Measurements from ENCODE around the gene OLR1. TPM values are rescaled to one million over a fixed set of nuclear protein-coding genes. Genes with fewer than 3 reads are reported as not detected.
"Not testable (repeated sequence)": the region's sequence is repeated elsewhere in the genome, so short reads cannot be mapped to it uniquely, and the experiment has no call there.

Gene OLR1
- 26.5 and 27.9 TPM in 2 replicates for total RNA-seq (2014; rRNA removed; shearing (Covaris generic))

DNA sequence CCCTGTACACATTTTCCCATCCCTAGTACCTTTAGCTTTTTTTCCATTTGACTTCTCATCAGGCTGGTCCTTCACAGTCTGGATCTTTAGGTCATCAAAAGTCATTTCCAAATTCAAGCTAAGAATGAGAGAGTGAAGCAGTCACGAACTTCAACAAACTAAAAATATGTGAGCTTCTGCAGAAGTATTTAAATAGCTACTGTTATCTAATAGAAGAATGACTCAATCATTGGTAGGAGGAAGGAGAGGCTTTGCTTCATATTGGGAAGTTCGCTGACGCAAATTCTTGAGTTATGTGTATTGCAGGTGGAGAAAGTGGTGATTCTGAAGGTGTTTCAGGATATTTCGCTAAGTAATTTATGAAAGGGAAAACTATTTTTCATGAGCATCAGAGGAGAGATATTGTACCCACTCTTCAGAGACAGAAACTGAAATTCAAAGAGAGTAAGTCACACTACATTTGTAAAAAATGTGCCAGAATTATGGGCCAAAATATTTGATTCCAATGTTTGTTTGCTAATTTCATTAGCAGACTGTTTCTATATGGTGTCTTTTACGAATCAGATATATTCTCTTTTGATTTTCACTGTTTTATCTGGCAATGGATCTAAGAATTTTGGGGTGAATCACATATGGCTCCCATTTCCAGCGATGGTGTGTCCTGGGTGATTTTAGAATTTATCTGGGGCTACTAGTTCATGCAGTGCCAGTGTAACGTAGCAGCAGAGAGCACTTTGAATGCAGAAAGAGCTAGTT is at the start of gene OLR1:
OLR1 (minus strand) TSS at position 160 of the 756 bp plus-strand sequence; CDS start at position 105, 55 bp downstream.
- no peak for DNase-seq (ENCODE audit: low spot score)

DNA sequence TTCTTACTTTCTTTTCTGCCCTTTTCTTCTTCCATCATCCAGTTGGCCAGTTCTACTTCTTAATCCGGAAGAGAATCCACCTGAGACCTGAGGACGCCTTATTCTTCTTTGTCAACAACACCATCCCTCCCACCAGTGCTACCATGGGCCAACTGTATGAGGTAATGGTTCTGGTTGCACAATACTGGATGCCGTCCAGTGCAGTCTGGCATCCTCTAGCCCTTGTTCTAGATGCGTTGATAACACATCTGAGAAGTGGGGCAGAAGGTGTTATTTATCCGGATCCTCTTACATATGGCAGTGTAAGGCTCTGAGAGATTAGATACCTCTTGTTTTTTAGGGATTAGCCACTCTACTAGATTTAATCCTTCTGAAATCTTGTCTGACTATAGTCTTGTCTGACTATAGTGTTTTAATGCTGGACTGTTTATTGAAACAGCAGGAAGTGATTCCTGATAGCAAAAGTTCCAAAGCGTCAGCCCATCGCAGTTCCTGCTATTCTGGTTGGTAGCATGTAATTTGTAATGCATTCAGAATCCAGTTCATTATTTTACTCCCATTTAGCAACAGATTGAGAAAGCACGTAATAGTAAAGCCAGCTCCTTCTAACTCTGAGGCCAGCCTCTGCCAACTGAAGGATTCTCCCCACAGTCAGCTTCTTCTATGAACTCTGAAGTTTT is 48.6 kb upstream of the OLR1 start:
- DNase-seq (ENCODE audit: low spot score): no peak

DNA sequence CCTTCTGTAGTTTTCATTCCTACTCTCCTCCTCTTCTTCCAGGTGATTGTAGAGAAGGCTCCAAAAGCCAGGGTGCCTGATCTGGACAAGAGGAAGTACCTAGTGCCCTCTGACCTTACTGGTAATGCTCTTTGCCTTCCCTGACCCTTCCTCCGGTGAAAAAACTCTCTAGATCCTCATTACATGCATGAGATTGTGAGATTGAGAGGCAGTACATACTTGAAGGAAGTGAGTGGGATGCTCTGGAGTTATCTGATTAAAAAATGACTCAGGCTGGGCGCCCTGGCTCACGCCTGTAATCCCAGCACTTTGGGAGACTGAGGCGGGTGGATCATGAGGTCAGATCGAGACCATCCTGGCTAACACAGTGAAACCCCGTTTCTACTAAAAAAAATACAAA is 46.1 kb upstream of the OLR1 start:
- no peak for DNase-seq (ENCODE audit: low spot score)

DNA sequence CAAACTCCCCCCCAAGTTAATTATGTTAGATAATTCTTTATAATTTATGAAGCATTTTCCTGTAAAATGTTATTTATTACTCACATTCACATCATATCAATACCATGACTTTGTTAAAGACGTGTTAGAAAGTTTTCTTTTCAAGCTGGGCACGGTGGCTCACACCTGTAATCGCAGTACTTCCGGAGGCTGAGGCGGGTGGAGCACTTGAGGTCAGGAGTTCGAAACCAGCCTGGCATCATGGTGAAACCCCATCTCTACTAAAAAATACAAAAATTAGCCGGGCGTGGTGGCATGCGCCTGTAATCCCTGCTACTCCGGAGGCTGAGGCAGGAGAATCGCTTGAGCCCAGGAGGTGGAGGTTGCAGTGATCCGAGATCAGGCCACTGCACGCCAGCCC is 44.0 kb upstream of the OLR1 start:
- not testable (repeated sequence) for DNase-seq (ENCODE audit: low spot score)

DNA sequence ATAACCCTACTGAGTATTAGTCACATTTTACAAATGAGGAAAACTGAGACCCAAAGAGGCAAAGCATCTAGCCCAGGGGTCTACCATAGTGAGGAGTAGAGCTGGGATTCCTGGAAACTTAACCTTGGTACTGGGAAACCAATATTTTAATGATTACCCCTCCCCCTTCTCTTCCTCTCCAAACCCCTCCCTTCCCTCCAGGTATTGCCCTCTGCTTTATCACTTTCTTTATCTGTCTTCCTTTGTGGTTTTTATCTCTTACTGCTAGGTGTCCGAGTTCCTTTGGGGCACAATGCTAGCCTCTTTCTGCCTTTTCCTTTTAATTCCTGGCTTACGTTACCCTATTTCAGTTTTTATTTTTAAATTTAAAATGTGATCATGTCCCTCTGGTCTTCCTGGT is 43.5 kb upstream of the OLR1 start:
- DNase-seq (ENCODE audit: low spot score): no peak

DNA sequence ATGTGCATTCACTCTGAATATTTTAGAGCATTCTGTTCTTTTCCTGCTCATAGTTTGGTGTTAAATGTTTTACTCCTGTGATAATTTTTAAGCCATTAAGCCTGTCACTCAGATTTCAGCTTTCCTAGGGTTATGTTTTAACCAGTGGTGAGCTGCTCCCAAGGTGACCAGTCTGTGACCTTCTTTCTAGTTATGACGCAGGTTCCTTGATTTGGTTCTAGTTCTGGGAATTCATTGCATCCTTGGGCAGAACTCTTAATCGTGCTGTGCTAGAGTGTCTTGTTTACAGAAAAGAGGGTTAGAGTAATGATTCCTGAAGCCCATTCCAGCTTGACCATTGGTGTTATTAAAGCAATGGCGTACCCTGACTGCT is 42.9 kb upstream of the OLR1 start:
- no peak for DNase-seq (ENCODE audit: low spot score)

DNA sequence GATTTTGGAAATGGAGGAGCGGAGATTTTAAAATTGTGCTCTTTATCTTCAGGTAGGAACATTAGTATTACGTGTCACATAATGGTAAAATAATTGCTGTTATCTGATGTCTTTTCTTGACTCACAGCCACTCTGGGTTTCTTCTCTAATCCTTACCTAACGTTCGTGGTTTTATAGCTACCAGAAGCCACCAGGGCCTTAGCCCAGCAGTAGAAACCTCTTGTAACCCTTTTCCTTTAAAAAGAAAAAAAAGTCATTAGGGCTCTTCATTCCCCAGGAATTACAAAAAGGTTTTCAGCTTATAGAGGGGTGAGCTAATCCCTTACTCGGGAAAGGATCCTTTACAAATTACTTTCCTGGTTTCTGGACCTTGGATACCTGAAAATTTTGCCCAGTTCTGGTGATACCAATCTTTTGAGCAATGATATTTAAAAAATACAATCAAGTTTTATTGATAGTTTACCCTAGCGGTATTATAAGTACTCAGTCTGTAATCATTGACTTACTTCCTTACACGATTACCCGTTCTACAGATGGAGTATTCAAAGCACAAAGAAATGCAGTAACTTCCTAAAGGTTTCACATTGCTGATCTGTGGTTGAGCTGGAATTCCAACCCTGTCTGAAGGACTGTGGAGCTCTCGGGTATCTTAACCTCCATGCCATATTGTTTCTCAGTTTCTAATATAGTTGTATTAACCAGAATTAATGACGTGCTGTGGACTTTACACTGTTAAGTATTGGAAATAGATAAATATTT is 42.4 kb upstream of the OLR1 start:
- DNase-seq (ENCODE audit: low spot score): no peak

DNA sequence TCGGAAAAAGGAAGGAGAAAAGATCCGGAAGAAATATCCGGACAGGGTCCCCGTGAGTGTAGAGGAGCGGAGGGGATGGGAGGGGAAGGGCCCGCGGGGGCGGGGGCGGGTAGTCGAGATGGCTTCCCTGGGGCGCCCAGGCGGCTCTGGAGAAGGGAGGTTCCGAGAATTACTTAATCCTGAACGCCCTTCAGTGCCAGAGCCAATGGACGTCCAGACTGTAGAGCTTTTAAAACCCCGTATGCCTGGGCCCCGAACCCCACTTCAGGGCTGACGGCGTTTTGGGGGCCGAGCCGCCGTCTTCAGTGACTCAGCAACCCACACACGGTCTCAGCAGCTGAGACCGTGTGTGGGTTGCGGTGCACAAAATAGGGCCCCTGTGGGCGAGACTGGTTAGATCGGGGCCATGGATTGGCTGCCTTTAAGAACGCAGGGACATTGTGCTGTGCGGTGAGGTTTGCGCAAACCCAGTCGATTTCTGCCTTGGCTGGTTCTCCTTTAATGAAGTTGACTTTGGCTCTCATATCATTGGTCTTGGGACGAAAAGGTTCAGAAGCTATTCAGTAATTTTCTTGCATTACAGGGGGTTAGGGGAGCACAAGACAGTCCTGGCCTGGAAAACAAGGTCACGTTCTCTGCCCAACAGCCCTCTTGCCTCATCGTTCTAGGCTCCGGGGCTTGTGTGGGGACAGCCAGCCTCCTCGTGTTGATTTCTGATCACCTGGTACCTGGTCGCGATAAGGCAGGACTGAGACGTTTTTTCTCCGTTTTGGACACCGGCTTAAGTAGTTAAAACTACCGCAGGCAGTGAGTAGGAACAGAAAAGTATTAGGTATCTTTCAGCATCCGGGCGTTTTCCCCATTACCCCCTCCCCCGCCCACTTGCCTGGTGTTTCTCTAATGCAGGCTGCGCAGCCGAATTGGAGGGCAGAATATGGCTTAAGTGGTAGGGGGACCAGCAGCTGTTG is 41.5 kb upstream of the OLR1 start:
- DNase-seq (ENCODE audit: low spot score): peak; percentile 31

DNA sequence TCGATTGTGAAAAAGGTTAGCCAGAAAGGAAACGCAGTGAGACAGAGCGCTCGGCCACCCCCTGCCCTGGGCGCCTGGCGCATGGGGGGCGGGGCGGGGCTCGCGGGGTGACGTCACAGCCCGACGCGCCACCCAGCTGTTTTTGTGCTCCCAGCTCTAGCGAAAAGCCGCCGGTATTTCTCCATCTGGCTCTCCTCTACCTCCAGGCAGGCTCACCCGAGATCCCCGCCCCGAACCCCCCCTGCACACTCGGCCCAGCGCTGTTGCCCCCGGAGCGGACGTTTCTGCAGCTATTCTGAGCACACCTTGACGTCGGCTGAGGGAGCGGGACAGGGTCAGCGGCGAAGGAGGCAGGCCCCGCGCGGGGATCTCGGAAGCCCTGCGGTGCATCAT is 40.8 kb upstream of the OLR1 start, which contains the start of gene GABARAPL1:
GABARAPL1 (plus strand) TSS at position 139 of the 393 bp plus-strand sequence; CDS start at position 392, 253 bp downstream.
- peak; percentile 46 for DNase-seq (ENCODE audit: low spot score)

DNA sequence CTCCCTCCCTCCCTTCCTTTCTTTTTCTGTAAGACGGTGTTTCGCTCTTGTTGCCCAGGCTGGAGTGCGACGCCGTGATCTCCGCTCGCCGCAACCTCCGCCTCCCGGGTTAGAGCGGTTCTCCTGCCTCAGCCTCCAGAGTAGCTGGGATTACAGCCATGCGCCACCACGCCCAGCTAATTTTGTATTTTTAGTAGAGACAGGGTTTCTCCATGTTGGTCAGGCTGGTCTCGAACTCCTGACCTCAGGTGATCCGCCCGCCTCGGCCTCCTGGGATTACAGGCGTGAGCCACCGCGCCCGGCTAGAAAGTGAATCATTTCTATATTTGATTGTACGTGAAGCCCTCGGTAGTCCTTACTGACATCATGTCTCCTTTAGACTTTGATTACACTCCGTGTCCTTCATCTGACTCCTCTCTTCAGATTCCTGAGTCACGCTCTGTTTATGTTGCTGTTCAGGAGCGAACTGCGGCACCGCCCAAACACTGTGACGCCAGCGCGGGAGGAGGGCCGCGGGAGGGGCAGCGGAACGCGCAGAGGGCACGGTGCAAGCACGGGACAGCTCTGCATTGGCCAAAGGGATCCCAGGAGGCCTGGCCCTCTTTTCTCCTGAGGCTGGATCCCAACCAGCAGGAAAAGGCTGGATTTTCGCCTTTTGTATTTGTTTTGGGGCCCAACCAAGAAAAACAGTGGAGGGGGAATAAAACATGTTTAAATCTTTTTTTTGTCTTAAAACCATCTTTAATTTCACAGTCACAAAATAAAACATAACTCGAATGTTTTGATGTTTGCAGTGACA is 40.2 kb upstream of the OLR1 start:
- DNase-seq (ENCODE audit: low spot score): peak; percentile 93

DNA sequence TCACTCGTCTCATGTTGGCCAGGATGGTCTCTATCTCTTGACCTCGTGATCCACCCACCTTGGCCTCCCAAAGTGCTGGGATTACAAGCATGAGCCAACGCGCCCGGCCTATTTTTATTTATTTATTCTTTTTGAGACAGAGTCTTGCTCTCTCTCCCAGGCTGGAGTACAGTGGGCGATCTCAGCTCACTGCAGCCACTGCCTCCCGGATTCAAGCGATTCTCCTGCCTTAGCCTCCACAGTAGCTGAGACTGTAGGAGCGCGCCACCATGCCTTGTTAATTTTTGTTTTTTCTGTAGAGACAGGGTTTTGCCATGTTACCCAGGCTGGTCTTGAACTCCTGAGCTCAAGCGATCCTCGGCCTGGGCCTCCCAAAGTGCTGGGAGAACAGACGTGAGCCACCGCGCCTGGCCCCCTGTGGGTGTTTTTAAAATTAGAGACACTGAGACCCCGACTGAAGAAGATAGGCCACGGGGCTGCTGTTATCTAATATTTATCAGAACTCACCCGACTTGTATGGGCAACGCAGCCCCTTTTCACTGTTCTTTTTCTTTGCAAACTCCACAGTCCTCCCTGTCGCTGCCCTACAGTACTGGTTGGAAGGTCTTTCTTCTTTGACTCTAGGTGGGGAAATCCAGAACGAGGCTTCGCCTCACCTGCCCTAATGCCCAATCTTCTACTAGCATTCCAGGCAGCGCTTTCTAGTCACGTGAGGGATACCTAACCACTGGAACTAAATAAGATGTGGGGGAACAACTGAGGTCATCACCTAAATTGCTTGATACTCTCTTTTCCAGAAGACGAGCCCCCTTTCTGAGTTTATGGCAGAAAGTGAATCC is 39.4 kb upstream of the OLR1 start:
- DNase-seq (ENCODE audit: low spot score): peak; percentile 49

DNA sequence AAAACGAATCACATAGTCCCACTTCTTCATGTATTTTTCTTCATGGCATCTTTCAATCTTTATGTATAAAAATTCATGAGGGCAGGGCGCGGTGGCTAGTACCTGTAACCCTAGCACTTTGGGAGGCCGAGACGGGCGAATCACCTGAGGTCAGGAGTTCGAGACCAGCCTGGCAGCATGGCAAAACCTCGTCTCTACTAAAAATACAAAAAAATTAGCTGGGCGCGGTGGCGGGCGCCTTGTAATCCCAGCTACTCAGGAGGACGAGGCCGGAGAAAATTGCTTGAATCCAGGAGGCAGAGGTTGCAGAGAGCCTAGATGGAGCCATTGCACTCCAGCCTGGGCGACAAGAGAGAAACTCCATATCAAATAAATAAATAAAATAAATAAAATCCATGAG is 38.3 kb upstream of the OLR1 start:
- DNase-seq (ENCODE audit: low spot score): no peak

DNA sequence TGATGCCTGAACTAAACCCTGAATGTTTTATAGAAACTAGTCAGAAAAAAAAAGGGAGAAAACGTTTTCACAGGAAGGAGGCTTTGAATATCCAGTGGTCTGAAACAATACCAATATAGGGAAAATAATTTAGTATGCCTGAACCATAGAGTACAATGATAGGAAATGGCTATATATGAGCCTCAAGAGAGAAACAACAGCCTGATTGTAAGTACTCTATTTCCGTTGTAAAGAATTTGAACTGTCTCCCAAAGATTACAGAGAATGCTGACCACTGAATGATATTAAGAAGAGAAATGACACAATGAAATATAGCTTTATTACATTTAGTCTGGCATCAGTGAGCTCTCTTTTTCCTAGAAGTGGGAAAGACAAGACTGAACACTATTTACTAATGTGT is 35.2 kb upstream of the OLR1 start:
- no peak for DNase-seq (ENCODE audit: low spot score)

DNA sequence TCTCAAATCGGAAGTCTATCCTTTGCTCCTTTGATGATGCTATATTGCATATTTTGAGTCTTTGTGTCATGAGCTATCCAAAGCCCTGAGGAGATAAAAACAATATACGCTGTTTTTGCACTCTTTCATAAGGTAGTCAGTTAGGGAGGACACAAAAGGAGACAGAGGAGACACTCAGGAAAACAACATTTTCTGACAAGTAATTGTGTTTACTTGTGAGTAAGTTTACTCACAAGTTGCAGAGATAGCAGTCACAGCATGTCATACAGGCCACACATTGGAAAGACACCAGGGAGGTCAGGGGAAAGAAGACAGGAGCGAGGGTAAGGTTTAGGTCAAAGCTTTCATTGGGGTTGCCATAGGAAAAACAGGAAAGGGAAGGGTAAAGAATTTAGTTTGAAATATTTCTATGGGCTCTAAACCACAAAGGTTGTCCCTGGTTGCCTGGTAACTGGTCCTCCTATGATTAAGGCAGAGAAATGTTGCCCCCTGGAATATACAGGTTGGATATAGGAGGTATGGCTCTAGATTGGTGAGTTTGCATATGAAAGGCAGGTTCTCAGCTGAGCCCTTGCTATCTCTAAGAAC is 33.4 kb upstream of the OLR1 start:
- DNase-seq (ENCODE audit: low spot score): peak; percentile 53

DNA sequence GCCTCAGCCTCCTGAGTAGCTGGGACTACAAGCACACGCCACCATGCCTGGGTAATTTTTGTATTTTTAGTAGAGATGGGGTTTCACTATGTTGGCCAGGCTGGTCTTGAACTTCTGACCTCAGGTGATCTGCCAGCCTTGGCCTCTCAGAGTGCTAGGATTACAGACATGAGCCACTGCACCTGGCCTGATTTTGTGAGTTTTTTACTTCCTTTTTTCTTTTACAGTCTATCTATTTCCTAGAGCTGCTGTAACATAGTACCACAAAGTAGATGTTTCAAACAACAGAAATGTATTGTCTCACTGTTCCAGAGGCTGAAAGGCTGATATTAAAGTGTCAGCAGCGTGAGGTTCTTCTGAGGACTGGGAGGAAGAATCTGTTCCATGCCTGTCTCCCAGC is 32.6 kb upstream of the OLR1 start:
- not testable (repeated sequence) for DNase-seq (ENCODE audit: low spot score)

DNA sequence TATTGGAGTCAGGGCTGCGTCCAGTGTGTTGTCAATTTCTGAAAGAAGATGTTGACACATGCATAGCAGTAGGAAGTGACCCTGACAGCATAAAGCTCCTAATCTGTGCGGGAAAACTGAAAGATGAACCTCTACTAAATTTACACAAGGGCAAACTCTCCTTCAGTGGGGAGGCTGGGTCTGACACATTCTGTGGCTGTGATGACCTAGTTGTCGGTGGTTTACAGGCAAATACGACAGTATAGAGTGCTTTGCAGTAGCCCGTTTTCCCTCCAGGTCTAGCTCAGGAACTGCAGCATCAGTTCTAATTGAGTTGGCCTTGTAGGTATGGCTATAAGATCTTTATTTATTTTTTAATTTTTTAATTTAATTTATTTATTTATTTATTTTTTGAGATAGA is 25.9 kb upstream of the OLR1 start:
- DNase-seq (ENCODE audit: low spot score): no peak

DNA sequence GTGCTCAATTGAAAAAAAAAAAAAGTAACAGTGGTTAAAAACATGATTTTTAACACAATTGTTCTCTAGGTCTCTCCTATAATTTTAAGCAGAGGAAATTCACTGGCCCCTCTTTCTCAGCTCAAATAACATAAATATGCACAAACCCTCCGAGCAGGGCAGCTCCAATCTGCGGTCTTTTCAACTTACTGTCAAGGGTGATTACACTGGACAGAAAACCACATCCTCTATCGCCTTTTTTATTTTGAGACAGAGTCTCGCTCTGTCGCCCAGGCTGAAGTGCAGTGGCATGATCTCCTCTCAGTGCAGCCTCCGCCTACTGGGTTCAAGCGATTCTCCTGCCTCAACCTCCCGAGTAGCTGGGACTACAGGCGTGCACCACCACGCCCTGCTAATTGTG is 24.3 kb upstream of the OLR1 start:
- no peak for DNase-seq (ENCODE audit: low spot score)

DNA sequence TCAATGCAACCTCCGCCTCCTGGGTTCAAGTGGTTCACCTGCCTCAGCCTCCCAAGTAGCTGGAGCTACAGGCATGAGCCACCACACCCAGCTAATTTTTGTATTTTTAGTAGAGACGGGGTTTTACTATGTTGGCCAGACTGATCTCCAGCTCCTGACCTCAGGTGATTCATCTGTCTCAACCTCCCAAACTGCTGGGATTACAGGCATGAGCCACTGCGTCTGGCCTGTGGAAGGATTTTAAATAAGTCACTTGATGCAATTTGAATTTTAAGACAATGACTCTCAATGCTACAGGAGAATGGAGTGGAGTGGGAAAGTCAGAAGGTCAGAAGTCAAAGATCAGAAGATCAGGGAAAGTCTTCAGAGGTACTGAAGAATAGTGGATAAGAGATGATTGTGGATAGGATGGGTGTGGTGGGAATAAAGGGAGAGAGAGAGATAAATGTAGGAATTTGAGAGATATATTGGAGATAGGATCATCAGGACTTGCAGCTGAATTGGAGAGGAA is 22.3 kb upstream of the OLR1 start:
- DNase-seq (ENCODE audit: low spot score): no peak

DNA sequence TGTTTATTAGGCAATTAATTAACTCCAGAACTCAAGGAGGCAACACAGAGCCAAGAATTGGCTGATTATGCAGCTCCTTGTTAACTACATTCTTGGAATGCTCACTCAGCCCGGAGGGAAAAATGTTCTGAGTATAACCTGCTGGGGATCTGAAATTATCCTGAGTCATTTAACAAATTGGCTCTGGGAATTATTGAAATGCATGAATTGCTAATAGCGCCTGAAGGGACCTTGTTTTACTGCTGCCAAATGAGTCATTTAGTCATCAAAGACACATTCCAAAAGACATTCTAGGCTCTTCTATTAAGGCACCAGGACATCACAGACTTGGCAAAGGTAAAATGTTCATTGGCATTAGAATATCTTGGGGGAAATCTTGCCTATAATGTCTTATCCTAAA is 19.9 kb upstream of the OLR1 start:
- peak; percentile 66 for DNase-seq (ENCODE audit: low spot score)
